ENCODE measurements around the gene MEN1. TPM values are rescaled to one million over a fixed set of nuclear protein-coding genes. Genes with fewer than 3 reads are reported as not detected.

MEN1 gene
- total and polyA plus RNA-seq, 12 donors, result 15.3 to 50.6 (median 28.7) TPM

- DNase-seq, result peak; percentile 99 to 100 (median 100)
- 0 to 1% (median 0%) methylated on average over 16 to 80 of the region's 80 CpGs for WGBS, 4 donors
- intact Hi-C loops (cut with DNase I), result no loop called here
- Histone ChIP-seq H3K9me3 (replicated peaks in 1 of 3) (no peaks in the 10 kb centered on the region), H3K27me3 (no peaks in the 10 kb centered on the region), H3K4me1 (replicated peaks in 1 of 2) (peaks cover 20 to 44% of the 10 kb centered on the region in 2 donors), H3K4me3 (peak within 1 kb of the TSS in 3 of 4 donors; percentile 61 to 97 (median 86)), H3K36me3 (replicated peaks in 1 of 2) (peaks cover 0 to 34% of the 10 kb centered on the region in 2 donors), H3K27ac (peak within 1 kb of the TSS; percentile 86 to 100 (median 99))
- TF ChIP-seq POLR2A (IDR thresholded peaks at IDR 0.05) (peak; percentile 91 to 99), CTCF (IDR thresholded peaks at IDR 0.05) (peak in 2 of 6 experiments; percentile 23 to 24)
Measured at GRCh38 chr11:64778473-64779298, 31.7 kb downstream of the MEN1 start, which contains the start of gene SF1. SF1 (minus strand) TSS chr11:64778542; CDS start chr11:64778392, 150 bp downstream.

- 0% methylated on average over 5 to 28 of the region's 28 CpGs; no CpG with 5 or more reads in 2 of the 4 donors for WGBS, 4 donors
- DNase-seq, result no peak
- H3K27ac ChIP-seq, result peak overlapping the region; percentile 86 to 100 (median 99)
- no peak for TF ChIP-seq POLR2A (IDR thresholded peaks at IDR 0.05)
- no peaks in the 10 kb centered on the region for H3K27me3 ChIP-seq
- peak overlapping the region in 3 of 4 donors; percentile 61 to 97 (median 86) for H3K4me3 ChIP-seq
- peaks cover 0 to 39% of the 10 kb centered on the region in 2 donors for H3K36me3 ChIP-seq (replicated peaks in 1 of 2)
- intact Hi-C loops (cut with DNase I), result no loop called here
- H3K9me3 ChIP-seq (replicated peaks in 1 of 3), result no peaks in the 10 kb centered on the region
- H3K4me1 ChIP-seq (replicated peaks in 1 of 2), result peaks cover 21 to 49% of the 10 kb centered on the region in 2 donors
Measured at GRCh38 chr11:64778223-64778472, 32.2 kb downstream of the MEN1 start.

- H3K4me1 ChIP-seq (replicated peaks in 1 of 2), result peaks cover 21 to 54% of the 10 kb centered on the region in 2 donors
- peak overlapping the region in 2 of 4 donors; percentile 86 to 97 for H3K4me3 ChIP-seq
- 0 to 1% (median 0%) methylated on average over 2 to 92 of the region's 98 CpGs for WGBS, 4 donors
- no peaks in the 10 kb centered on the region for H3K27me3 ChIP-seq
- H3K36me3 ChIP-seq (replicated peaks in 1 of 2), result peaks cover 0 to 44% of the 10 kb centered on the region in 2 donors
- no peaks in the 10 kb centered on the region for H3K9me3 ChIP-seq (replicated peaks in 1 of 3)
- H3K27ac ChIP-seq, result peak overlapping the region; percentile 86 to 100 (median 99)
- DNase-seq, result peak; percentile 77 to 88 (median 83)
- no peak for TF ChIP-seq CTCF (IDR thresholded peaks at IDR 0.05)
- TF ChIP-seq POLR2A (IDR thresholded peaks at IDR 0.05), result peak in 1 of 2 donors; percentile 58
- intact Hi-C loops (cut with DNase I), result no loop called here
Measured at GRCh38 chr11:64777449-64778222, 32.7 kb downstream of the MEN1 start.

GRCh38 chr11:64776875-64777274 lies 33.5 kb downstream of the MEN1 start:
- Histone ChIP-seq H3K27me3 (no peaks in the 10 kb centered on the region), H3K36me3 (replicated peaks in 1 of 2) (peaks cover 0 to 52% of the 10 kb centered on the region in 2 donors), H3K27ac (peak overlapping the region in 4 of 5 donors; percentile 77 to 100 (median 99)), H3K4me3 (peak overlapping the region in 2 of 4 donors; percentile 86 to 97), H3K4me1 (replicated peaks in 1 of 2) (peaks cover 21 to 61% of the 10 kb centered on the region in 2 donors), H3K9me3 (replicated peaks in 1 of 3) (no peaks in the 10 kb centered on the region)
- TF ChIP-seq POLR2A (IDR thresholded peaks at IDR 0.05) (no peak), CTCF (IDR thresholded peaks at IDR 0.05) (no peak)
- 6 to 13% (median 11%) methylated on average over 3 of the region's 3 CpGs for WGBS, 4 donors
- peak in 1 of 7 donors; percentile 14 for DNase-seq
- intact Hi-C loops (cut with DNase I), result no loop called here

Measured in adrenal gland (tissue), 12 donors.